Eye (tissue), 1 donor: ENCODE results near the gene ARL3.
"Not testable (repeated sequence)": the region's sequence is repeated elsewhere in the genome, so short reads cannot be mapped to it uniquely, and the experiment has no call there.

Experiments
- DNase-seq: peaks from one replicate; pipeline ENCODE4 v3.0.0-alpha.2; 2015

Gene ARL3

DNA sequence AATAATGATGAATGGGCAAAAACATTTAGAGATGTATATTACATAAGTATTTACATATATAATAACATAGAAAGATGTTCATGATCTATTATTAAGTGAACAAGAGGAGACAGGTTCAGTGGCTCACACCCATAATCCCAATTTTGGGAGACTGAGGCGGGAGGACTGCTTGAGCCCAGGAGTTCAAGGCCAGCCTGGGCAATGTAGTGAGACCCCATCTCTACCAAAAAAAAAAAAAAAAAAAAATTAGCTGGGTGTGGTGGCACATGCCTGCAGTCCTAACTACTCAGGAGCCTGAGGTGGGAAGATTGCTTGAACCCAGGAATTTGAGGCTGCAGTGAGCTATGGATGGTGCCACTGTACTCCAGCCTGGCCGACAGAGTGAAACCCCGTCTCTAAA lies 12.4 kb downstream of the ARL3 start:
- no peak for DNase-seq

DNA sequence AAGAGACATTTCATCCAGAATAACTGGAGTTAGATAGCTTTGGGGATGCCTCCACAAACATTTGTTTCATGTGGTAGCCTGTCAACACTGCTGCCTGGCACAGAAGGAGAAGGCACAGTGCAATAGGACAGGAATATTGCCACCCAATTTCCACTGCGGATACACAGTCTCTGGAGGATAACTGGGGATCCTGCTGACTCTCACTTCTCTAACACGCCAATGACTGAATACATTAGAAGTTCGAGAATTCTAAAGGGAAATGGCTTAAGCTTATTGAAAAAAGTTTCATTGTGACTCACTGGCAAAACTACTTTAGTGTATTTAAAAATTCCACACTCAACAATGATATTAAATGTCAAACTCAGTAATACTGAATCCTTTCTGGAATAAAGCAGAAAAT lies 12.9 kb downstream of the ARL3 start:
- no peak for DNase-seq

DNA sequence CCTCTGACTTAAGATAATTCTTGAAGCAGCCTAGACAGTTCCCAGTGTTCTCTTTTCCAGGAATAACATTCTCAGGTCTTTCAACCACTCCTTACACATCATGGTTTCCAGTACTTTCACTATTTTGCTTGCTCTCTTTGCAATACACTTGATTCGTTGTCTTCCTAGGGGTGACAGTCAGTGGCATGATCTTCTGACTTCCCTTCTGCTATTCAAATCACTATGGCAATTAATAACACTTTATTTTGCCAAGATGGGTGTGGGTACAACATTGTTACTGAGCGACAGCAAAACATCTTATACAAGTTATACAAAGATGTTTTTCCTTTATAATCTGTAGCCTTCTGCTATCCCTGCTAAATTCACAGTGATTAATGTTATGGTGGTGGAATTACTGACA lies 15.3 kb downstream of the ARL3 start:
- DNase-seq = no peak

DNA sequence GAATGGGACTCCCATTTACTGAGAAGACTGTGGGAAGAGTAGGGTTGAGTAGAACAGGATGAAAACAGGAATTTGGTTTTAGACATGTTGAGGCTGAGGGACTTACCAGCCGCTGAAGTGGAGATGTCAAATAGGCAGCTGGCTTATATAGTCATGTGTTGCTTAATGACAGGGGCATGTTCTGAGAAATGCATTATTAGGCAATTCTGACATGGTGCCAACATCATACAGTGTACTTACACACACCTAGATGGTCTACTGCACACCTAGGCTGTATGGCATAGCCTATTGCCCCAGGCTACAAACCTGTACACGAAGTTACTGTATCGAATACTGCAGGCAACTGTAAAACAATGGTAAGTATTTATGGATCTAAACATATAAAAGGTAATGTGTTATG lies 17.5 kb downstream of the ARL3 start:
- no peak for DNase-seq

DNA sequence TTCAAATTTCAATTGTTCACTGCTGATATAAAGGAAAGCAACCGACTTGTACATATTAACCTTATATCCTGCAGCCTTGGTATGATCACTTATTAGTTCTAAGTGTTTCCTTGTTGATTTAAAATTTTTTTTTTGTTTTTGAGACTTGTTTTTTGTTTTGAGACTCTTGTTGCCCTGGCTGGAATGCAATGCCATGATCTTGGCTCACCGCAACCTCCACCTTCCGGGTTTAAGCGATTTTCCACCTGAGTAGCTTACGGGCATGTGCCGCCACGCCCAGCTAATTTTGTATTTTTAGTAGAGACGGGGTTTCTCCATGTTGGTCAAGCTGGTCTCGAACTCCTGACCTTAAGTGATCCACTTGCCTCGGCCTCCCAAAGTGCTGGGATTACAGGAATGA lies 18.8 kb downstream of the ARL3 start:
- not testable (repeated sequence) for DNase-seq

DNA sequence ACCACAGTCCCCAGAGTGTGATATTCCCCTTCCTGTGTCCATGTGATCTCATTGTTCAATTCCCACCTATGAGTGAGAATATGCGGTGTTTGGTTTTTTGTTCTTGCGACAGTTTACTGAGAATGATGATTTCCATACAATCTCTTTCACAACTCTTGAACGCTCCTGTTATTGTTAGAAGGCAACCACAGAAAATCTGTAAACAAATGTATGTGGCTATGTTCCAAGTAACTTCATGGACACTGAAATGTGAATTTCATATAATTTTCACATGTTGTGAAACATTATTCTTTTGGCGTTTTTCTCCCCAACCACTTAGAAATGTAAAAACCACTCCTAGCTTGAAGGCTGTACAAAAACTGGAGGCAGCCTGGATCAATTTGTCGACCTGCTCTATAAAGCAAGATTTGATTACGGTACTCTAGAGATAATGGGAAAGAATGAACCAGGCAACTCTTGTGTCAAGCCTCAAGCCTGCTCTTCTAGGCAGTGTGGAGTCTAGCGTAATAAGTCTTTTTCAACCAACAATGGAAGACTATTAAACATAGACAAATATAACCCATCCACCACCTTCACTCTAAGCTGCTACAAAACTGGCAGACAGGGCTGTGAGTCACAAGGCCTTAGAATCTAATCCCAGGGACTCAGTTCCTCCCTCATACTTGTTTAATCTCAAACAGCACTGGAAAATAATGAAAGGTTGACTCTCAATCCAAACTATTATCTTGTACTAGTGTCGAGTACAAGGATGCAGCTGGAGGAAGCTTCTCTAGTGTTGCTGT lies 22.7 kb downstream of the ARL3 start:
- DNase-seq = no peak

DNA sequence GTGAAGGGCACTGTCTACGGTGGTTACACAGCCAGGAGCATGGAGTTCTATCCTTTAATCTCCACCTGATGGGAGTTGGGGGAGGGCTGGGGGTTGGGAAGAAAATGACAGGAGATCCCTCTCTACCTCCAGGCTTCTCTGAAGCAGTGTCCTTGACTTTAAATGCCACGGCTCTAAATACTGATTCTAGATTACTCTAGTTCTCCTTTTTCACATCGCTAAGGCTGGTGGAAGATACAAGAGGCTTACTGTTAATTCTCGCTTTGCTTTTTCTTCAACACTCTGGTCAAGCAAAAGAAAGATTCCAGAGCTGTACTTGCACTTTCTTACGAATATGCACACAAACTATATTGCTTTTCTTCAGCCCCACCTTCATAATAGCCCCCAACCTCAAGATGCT lies 30.5 kb downstream of the ARL3 start:
- no peak for DNase-seq

DNA sequence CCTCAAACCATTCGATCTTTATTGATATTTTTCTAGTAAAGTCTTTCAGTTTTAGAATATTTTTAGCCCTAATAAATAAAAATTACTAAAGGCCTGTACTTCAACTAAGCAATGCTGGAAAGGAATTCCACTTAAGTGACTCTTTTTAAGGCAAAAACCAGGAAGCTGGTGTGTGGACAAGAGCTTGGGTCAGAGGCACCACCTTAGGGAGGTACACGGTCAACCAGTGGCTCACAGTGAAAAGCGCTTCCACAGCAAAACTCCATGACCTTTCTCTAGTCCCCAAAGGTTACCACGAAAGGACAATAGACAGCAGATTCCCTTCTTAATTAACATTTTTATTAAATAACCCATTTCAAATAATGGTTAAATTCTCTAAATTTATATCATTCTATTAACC lies 31.2 kb downstream of the ARL3 start:
- no peak for DNase-seq

DNA sequence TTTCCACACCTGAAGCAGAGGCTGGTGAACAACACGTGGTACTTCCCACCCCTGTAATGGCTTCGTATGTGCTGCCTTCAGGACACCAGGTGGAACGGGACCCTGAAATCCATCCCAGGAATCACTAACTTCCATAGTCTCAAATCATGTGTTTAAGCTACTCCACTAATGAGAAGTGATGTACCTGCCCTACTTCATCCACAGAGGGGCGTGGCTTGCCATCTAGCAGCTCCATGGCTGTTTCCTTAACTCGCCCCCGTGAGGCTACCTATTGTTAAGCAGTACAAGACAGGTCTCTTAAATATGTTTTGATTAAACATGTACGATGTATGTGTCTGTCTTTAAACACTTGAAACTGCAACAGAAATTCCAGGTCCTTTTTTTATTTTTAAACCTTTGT lies 31.8 kb downstream of the ARL3 start:
- no peak for DNase-seq

DNA sequence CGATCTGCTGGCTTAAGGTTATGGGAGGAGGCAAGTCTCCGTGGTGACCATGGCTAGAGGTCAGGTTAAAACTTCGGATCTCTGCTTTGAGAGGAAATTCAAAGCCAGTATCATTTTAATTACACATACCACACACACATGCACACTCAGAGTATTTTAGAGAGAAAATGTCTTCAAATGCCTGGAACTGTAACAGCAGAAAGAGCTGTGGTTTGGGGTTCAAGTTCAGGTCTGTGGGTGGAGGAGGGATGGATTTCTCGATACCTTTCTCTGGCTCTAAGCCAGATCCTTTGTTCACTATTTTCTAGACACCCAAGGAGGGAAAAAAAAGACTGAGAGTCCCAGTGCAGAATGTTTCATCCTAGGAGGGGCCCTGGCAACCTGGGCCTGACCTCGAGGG lies 32.5 kb downstream of the ARL3 start:
- no peak for DNase-seq

DNA sequence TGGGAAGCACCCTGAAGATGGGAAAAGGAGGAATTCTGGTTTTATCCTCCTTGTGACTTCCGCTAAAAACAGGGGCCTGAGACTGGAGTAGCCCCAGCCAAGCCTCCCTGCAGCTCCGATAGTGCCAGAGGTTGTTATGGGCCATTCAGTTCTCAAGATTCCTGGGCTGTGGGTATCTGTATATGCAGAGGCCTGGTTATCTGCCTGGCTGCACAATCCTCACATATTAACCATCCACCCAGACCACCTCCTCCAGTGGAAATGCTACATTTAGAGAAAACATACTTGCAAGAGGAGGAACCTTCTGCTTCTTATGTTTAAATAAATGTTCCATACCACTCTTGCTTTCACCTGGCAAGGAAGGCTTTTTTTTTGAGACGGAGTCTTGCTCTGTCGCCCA lies 34.6 kb downstream of the ARL3 start:
- DNase-seq = no peak

DNA sequence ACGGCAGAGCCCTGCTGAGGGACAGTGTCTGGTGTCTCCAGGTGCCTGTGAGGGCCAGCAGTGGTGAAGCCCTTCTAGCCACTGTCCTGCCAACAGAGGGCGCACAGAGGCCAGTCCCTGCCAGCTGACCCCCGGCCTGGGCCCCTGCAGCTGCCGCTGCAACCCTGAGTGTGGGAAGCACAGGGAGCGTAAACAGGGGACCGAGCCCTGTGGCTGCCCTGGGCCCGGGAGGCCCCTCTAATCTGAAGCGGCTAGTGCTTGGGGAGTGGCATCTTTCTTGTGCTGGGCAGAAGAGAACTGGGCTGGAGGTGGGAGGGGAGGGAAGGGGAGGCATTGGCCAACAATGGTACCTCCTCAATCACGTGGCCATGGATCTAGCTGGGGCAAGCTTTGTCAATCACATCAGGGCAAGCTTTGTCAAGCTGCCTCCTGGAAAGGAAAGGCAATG lies 35.3 kb downstream of the ARL3 start:
- peak; percentile 93 for DNase-seq

DNA sequence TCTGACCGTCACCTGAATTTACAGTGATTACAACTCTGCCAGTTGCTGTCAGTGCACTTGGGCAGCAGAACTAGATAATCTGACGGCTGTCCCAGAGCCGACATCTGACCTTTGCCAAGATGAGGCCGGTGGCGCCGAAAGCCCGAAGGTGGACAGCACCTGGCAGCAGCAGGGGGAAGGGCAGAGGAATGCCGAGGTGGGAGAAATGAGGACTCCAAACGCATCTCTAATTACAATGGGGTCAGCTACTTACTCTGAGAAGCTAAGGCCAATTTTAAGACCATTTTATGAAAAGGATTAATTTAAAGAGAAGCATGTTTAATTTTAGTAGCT lies 36.2 kb downstream of the ARL3 start:
- DNase-seq = no peak

DNA sequence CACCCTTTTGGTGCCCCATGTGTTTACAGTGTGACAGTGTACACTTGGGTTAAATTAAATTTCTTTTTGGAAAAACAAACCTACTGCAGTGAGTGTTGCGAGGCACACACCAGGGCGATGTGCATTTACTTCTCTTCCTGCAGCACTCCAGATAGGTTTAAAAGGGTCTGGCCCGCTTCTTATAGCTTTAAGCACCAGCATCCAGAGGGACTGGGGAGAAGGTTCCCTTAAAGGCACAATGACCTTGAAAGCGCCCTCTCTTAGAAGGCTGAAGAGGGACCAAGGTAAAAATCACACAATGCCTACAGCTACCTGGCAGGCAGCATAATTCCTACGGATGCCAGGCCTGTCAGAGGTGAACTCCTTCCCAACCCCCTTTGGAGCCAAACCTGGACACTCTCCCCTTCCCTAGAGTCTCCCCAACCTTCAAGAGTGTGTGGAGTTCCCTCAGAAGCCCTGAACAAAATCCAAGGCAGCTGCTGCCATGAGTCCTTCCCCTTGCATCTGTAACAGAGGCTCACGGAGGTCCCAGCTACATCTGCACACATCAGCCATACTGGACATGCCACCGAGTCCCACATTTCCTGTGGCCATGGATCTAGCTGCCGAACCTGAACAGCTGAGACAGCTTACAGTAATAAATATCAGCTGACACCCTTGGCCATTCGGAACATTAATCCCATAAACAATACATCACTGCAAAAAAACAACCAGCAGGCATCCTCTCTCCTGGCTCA lies 36.7 kb downstream of the ARL3 start:
- DNase-seq = peak; percentile 48

DNA sequence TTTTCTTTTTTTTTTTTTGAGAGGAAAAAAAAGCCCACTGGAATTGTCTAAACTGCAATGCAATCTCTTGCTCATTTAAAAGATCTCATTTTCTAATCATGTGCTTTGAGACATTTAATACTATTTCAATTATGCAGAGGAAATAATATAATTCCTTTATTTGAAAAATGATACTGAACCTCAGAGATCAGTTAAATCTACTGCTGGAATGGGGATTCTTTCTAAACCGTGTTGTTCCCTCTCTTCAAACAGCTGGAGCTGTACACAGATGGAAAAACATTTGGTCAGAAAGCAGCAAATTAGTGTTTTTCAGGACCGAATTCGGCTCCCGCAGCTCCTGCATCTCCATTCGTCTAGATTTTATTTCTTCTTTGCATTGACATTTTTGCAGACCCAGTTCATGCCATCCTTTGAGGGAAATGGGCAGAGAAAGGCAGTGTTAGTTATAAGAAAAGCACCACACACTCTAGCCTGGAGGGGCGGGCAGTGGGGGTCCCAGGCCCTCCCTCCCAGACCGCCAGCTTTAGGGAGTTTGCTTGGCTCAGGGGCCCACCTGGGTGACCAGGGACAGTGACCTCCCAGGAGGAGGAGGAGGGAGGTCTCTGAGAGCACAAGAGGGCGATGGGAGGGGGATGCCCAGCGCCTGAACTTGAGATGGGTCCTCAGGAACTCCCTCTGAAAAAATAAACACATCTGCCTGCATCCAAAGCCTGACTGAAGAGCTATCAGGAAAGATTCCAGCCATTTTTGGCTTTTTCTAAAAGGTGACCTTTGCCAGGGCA lies 37.5 kb downstream of the ARL3 start:
- DNase-seq = peak; percentile 45

DNA sequence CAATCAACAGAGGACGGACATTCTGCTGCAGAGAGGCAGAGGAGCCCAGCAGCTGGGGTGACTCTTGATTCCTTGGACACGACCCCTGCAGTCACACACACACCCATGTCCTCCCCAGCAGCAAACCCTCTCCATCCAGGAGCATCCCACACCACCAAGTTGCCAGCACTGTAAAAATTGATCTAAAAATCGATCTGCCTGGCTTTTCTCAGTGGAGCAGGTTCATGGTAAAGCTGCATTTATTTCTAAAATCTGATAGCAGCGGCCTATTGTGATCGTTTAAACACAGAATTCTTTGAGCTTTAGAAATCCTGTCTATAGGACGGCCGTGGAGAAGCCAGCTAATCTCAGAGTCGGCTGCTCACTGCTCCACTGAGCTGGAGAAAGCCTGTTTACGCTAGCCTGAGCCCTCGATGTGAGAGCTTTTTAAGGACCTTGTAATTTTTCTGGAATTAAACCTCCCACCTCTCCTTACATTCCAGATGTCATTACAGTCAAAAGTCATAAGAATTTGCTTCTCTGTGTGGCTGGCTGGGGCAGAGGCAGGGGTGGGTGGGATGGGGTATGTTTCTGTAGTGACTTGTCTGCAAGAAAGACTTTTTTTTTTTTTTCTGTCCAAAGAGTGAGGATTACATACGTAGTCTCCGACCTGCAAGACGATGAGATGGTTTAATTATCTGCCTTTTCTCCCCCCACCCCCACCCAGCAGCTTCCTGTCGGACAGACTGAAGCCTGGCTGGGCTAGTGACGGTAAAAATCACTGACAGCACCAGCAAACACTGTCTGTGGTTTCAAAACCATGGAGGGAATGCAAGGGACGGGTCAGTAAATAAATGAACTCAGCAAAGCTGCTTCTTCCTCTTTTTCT lies 38.3 kb downstream of the ARL3 start:
- peak; percentile 80 for DNase-seq

DNA sequence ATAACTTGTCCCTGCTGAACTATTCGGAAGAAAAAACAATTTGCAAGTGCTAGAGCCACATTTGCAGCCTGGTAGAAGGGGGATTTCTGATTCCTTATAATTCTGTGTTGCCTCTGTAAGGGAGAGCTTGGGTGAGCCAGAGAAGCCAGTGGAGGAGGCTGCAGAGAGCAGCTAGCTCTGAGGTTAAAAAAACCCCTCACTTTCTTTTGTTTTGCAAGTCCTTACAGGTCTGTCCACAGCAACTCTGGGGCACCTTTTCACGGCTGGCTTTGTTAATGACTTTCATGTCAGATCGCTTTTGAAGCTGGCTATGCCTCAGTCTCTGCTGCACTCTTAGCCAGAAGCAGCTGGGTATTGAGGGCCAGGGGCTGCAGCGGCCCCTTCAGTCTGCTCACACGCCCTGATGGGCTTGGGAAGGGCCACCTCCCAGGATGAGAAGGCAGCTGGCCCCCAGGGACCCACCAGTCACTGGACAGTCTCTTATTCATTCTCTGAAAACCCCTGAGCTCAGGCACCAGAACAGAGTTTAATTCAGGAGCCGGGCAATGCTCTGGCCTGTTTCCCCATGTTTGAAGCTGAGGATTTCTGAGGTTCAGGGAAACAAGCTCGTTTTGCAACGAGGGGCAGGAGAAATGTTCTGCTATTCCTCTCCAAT lies 39.1 kb downstream of the ARL3 start:
- peak; percentile 83 for DNase-seq

DNA sequence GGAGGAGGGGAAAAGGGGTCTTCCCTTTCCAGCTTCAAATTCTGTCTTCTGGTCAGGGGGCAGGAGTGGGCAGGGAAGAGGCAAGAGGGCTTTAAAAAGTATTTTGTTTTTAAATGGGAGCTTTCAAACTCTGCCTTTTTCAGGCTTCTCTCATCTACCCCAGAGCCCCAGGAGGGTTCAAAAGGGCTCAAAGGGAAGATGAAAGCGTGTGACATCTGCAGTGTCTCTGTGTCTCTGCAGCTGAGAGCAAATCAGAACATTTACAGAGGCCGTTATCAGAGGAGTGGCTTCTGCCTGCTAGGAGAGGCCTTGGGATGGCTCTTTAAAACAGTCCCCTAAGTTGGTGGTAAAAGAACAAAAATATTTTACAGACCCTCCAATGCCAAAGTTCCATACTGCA lies 39.6 kb downstream of the ARL3 start:
- peak; percentile 77 for DNase-seq

DNA sequence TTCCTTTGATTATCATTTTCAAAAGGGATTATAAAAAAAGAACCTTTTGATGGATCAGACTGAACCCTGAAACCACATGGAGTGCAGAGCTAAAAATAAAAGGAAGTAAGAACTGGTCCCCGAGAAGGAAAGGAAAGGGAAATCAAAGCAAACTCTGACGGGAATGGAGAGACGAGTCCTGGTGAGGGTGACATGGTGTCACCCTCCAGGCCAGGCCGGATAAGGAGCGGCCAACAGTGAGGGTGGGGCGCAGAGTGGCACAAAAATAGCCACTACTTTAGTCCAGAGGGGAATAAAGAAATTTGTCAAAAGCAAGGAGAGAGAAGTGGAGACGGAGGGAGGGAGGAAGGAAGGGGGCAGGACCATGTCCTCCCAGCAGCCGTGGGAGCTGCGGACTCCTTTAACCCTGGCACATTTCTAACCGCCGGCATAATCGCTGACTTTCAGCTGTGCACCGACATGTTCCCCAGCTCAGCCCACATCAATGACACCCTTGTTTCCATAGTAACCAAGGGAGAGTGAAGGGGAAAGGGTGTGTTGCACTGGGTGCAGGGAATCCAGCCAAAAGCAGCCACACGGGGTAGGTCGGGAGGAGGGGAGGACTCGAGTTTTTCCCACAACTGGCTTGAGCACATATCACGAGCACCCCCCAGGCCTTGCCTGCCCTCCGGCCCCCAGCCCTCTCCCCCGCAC lies 40.2 kb downstream of the ARL3 start:
- peak; percentile 94 for DNase-seq

DNA sequence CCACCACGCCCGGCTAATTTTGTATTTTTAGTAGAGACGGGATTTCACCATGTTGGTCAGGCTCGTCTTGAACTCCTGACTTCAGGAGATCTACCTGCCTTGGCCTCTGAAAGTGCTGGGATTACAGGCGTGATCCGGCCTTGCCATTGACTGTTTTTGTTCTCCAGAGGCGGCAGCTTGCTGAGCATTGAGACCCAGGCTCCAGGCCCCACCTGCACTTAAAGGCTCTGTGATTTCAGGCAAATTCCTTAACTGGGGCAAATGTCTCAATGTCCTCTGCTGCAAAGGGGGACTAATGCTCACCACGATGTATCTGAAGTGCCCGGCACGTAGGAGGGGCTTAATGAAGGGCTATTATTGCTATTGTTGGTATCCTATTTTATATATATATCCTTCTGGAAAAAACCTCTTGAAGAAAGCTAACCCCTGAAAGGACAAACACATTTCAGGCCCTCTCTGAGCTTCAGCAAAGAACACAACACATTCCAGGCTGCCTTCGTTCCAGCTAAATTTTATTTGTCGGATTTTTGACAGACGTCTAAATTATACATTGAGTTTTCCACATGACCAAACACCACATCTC lies 40.9 kb downstream of the ARL3 start:
- peak; percentile 63 for DNase-seq

DNA sequence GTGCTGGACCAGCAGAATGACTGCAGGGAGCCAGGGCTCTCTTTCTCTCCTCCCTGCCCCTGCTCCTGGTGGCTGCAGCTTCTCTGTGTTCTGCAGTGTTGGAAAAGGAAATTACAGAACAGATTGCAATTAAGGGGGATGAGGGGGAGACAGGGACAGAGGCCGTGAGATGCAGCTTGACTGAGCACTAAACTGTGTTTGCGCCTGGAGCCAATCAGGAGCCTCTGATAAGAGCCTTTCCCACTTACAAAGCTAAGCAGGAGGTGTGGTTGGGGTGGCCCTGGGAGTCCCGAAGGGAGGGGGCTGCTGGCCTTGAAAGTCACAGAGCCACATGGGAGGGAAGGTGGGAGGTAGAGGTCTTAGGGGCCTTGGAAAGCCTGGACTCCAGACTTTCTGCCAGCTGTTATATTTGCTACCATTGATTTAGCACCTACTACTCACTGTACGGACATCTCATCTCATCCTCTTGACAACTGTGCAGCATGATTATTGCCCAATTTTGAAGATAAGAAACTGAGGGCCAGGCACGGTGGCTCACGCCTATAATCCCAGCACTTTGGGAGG lies 43.2 kb downstream of the ARL3 start:
- peak; percentile 71 for DNase-seq
